GM21529 (cell line): Measurements from ENCODE around the gene PIP4K2A.

ENCODE experiments used
- ATAC-seq: cut with Tn5 transposase; IDR thresholded peaks from one replicate; pipeline ENCODE4 v1.9.1; 2021; ENCODE audit not compliant: unreplicated experiment

PIP4K2A gene

DNA sequence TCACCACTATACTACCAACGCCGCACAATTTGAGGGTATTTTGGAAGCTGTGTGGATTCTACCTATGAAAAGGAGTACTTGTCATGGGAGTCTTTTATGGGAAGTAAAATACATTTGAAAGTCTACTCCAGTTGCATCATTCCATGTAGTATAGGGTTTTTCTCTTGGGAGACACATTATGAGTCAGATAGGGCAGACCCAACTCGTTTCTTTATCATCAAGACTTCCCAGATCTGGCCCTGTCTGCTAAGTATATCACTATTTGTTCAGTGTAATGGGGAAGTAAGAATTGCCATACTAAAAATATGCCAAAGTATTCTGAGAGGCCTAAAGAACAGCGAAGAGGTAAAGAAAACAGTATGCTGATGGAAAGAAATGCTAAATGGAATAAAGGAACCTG is 224.9 kb downstream of the PIP4K2A start:
- peak; percentile 65 for ATAC-seq

DNA sequence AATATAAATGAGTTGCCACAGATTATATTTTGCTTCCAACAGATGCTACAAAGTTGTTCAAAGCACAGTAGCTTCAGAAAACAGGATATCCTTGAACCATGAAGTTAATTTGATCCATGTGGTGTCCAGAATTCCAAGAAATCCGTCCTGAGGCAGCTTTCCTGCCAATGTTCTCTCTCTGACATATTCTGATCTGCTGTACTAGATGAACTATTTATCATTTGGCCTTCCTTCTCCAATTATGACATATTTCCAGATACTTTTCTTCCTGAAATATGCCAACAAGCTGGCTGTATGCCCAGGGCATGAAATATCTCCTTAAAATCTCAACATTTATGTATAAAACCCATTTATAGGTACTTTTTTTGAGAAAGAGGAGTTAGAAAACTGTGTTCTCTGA is 227.9 kb downstream of the PIP4K2A start:
- no peak for ATAC-seq
